ENCODE data around the gene ADD3.

Gene ADD3

DNA sequence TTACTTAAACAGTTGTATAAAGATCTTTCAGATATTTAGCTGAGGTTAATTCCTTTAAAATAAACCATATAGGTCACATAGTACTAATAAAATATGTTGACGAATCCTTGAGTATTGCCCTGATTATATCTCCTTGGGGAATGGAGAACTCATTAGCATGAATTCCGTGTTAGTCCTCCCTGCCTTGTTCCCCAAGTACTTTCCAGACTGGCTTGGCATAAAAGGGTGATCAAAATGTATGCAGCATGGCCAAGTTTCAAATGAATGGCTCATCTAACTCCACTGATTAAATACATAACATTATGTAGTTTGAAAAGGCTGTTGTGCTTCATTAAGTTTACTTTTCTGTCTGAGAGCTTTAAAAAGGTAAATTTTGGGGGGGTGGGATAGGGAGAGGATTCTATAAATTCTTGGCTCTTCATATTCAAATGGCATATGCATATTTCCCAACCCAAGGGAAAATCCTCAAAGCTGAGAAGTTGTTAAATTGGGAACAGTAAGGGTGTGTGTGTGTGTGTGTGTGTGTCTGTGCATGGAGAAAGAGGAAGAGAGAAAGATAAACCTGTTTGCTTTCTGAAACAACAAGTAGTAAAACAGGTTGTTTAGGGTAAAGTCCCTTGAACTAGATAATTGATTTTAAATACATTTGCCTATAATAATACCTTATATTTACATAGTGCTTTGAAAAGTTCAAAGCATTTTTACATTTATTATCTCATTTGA is 4.8 kb upstream of the ADD3 start:
- no peak for DNase-seq (ENCODE audit: low read depth)

- DNase-seq (ENCODE audit: low read depth), result no peak
Measured at GRCh38 chr10:110003524-110003885, 4.3 kb upstream of the ADD3 start.

GRCh38 chr10:110005719-110006118 is 2.1 kb upstream of the ADD3 start:
- DNase-seq (ENCODE audit: low read depth), result peak; percentile 43

- DNase-seq (ENCODE audit: low read depth), result peak; percentile 31
Measured at GRCh38 chr10:110006358-110007160, 1.2 kb upstream of the ADD3 start.

DNA sequence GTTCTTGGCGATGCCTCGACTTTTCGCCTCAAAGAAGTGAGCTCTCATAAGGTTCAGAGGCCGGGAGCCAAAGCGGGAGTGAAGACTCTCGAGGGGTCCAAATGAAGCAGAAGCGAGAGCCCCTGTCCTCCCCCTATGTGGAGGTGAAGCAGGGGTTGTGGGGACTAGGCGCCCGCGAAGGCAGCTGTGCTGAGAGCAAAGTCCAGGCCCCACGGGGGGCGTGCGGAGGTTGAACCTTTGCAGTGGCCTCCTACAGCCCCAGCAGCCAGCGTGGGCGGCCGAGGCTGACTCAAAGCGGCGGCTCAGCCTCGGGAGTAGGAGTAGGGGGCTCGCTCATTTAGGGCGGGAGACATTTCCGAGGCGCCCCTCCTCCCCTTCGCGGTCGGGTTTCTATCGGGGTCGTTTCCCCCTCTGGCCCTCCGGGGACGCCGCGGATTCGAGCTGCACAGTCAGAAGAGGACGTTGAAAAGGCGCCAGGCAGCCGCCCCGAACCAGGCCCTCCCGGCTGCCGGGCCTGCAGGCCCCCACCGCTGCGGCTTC is 553 bp upstream of the ADD3 start:
- DNase-seq (ENCODE audit: low read depth), result no peak

DNA sequence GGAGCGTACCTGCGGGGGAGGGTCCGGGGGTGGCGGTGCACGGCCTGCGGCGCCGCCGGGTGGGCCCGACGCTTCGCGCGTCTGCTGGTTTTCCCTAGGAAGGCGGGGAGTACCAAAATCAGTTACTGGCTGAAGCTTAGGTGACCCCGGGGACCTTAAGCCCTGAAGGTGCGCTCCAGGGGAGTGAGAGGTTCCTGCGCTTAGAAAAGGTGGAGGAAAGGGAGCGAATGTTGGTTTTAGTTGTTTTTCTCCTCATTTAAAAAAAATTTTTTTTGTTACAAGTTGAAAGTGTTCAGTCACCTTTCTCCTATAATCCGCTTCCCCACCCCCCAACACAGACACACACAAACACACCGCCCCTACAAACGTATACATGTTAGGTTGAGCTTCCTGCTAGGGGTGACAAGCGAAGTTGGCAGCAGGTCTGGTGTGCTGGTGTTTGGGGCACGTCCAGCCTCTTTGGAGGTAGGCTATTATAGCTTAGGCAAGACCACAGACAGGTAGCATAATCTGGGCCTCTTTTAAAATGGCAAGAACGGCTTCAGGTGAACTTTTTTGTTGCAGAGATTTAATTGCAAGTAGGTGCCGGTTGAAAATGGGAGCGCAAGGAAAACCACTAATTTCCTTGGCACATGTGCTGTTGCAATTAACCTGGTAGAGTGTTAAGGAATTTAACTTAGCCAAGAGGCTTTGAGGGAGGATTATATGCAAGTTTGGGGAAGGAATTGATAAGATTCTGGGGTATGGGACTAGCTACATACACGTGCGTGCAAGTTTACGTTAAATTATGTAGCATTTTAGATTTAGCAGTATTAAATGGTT is 945 bp downstream of the ADD3 start:
- no peak for DNase-seq (ENCODE audit: low read depth)

DNA sequence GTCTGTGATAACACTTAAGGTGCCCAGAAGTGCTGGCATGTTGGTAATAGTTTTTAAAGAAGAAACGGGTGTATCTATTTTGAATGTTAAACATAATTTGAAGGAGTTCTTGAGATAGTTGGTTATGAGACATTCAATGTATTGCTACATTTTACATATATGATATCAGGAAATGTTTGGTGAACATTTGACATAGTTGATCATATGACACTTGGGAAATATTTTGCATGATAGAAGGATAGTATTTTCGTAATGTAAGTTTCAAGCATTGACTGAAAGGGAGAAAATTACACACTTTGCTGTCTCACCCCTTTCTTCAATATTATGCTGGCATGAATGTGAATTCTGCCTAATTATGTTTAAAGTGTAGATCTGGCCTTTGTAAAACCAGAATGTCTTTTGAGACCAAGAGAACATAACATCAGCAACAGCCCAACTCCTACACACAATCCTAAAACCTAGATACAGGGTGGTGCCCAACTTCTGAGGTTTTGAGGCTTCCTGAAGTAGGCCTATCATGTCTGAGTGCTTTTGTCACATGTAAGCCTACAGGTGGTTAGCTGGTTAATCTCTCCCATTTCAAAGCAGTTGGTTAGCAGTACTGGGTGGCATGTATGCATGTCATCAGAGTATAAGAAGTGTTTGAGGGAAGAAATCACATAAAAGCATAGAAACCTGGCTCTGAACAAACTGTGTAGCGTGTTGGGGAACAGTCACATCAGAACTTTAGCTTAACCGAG is 2.1 kb downstream of the ADD3 start:
- no peak for DNase-seq (ENCODE audit: low read depth)

GRCh38 chr10:110010486-110011378 is 2.9 kb downstream of the ADD3 start:
- no peak for DNase-seq (ENCODE audit: low read depth)

DNA sequence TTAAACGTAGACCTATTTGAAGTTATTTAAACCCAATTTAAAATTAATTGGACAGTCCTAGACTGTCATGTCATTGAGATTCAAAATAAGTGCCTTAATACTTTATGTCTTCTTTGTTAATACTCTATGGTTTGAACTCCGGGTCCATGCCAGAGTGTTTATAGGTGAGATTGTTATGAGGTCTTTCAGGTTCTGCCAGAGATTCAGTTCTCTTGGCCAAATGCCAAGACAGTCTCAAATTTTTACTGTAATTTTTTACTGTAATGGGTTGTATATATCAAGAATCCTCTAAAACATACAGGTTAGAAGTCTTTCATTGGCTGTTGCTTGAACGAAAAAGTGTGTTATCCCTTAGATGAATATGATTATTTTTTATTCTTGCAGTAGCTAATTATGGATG is 3.9 kb downstream of the ADD3 start:
- DNase-seq (ENCODE audit: low read depth), result no peak

DNA sequence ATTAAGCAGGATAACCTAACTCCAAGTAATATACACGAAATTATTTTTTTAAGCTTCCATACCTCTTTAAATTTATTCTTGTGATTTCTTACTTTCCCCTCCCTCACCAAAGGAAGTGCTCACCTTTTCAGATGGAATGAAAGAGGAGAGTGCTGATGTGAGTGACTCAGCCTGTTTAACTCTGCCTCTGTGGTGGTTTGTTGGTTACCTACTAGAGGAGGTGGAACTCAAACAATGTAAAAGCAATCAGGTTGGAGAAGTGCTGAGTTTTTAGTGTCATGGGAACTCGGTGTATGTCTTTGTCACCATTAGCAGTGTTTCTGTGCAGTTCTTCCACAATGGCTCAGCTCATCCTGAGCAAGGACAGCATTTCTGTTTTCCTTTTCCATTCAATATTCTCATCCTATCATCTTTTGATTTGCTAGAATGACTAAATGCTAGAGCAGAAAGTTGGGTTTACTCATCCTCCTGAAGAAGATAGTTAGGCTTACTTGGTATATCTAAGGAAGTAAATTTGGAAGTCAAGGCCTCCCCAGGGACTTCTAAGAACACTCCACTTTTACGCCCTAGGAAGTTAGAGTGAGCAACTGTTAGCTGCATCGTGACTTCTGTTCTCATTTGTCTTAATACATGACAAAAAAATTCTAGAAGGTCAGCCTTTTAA is 6.0 kb downstream of the ADD3 start:
- DNase-seq (ENCODE audit: low read depth), result no peak

DNA sequence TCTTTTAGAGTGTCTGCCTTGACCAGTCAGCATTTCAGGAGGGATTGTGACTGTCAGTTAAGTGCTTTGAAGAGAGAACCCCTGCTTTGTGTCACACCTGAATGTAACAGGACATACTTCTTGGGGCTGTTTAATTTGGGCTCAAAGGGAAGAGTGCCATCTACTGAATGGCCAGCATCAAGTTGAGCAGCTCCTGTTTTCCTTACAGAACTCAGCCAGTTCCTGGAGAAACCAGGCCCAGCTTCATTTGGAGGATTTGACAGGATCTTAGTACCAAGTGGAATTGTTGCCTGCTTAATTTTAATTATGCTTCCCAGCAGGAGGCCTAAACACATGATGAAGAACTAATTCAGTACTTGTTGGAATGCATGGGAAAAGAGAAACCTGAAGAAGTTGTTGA is 8.3 kb downstream of the ADD3 start:
- DNase-seq (ENCODE audit: low read depth), result peak; percentile 10

DNA sequence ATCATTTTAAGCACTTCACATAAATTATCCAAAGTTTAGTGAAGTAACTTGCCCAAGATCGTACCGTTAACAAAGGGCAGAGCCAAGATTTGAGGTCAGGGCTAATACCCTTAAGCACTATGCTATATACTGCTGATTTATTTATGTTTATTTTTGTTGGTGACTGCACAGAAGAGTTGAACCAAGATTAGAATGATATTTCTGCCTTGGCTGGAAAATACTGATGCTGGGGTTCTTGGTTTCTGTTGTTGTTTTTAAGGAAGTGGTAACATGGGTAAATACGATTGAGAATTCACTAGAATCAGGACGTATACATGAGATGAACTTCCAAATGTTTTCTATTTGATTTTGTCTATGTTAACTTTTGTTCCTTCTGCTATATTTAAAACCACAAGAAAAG is 9.3 kb downstream of the ADD3 start:
- no peak for DNase-seq (ENCODE audit: low read depth)

DNA sequence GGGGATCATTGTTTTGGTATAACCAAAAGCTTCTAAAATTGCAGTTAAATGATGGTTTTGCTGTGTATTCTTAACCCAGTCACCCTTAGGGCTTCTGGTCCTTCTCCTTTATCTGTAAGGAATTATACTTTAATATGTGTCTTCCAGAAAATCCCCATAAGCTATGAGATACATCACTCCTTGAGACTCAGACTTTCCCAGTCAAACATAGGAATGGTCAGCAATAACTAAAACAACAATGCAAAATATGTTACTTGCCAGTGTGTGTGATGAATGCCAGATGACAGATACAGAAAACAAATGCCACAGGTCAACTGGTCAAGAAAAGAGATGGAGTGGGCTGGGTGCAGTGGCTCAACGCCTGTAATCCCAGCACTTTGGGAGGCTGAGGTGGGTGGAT is 10.1 kb downstream of the ADD3 start:
- DNase-seq (ENCODE audit: low read depth), result peak; percentile 14

DNA sequence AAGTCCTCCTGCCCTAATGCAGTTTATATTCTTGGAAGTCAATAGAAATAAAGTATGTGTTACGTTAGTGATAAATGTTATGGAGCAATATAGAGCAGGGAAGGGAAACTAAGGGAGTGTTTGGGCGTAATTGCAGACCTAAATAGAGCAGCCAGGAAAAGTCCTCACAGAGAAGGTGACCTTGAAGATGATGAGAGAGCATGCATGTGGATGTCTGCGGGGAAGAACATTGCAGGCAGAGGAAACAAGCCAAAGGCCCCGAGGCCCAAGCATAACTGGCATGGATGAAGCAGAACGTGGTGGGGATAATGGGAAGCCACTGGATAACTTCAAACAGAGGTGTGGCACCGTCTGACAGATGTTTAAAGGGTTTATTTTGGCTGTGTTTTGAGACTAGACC is 12.5 kb downstream of the ADD3 start:
- DNase-seq (ENCODE audit: low read depth), result no peak

DNA sequence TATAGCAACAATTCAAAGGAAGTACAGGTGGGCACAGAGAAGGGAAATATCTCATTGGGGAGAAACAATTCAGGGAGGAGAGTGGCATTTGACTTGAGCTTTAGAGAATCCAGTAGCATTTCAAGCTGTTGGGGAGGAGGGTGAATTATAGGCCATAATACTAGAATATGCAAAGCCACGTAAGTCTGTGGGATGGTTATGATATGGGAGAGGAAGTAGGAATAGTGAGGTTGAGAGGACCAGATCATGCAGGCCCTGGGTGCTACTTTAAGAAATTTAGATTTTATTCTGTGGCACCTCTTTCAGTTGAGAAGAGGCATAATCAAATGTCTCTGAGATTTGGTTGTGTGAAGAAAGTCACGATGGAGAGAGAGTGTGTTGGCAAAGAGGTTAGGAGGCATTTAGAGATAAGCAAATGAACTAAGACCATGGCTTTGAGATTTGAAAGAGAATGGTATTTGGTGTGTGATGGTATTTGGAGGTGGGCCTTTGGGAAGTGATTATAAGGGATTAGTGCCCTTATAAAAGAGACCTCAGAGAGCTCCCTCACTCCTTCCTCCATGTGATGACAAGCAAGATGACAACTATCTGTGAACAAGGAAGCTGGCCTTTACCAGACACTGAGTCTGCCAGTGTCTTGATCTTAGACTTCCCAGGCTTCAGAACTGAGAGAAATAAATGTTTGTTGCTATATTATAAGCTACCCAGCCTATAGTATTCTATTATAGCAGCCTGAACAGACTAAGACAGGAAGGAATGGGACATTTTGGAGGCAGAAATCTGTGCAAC is 15.1 kb downstream of the ADD3 start:
- no peak for DNase-seq (ENCODE audit: low read depth)

DNA sequence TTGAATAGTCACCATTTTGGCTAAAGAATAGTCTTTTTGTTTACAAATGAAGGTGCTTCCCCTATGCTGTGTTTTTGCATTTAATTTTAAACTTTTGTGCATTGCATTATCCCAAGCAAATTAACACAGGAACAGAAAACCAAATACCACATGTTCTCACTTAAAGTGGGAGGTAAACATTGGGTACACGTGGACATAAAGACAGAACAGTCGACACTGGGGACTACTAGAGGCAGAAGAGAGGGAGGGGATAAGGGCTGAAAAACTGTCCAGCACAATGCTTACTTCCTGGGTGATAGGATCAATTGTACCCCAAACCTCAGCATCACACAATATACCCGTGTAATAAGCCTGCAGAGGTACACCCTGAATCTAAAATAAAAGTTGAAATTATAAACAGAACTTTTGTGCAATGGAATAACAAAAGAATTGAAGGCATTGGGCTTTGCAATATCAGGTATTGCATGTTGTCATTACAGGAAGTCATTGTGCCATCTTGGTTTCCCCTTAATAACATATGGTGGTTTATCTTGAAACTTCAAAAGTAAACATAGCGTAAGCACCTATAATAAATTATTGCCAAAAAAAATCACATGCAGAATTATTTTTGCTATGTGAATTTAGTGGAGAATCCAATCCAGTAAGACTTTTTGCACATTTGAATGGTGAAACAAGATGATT is 16.1 kb downstream of the ADD3 start:
- no peak for DNase-seq (ENCODE audit: low read depth)

GRCh38 chr10:110029450-110029849 is 21.7 kb downstream of the ADD3 start:
- peak; percentile 32 for DNase-seq (ENCODE audit: low read depth)

- no peak for DNase-seq (ENCODE audit: low read depth)
Measured at GRCh38 chr10:110032801-110033700, 25.3 kb downstream of the ADD3 start.

All from GM04504 (cell line).